CD4-positive, alpha-beta T cell (primary cell): ENCODE results near the gene PROX2. TPM values are rescaled to one million over a fixed set of nuclear protein-coding genes. Genes with fewer than 3 reads are reported as not detected.

Experiments
- ATAC-seq: fragments of 200-7000 bp; cut with Tn5 transposase; one replicate; pipeline ENCODE4 v1.10.0; 2022; ENCODE audit warnings: mild to moderate bottlenecking; ENCODE audit not compliant: poor library complexity
- CTCF ChIA-PET: fragments of 350-600 bp; sonication (Branson Sonifier 250); formaldehyde crosslinking; loops from one replicate; lab custom pipeline; 2021; ENCODE audit warnings: antibody characterized with exemption, inconsistent platforms; lab: Charles Lee
- POLR2A ChIA-PET: fragments of 350-600 bp; sonication (Branson Sonifier 250); formaldehyde crosslinking; loops from one replicate; lab custom pipeline; 2021; ENCODE audit warnings: antibody characterized with exemption, inconsistent platforms; lab: Charles Lee
- DNase-seq, 14 experiments: peaks; one replicate each; pipeline ENCODE4 v3.0.0-alpha.2; 2013 to 2020; ENCODE audit warnings: mixed read lengths in 2 of 14
- H3K27ac ChIP-seq, 2 donors: one replicate each; pipeline versions ENCODE4 v1.5.1 to v1.7.0; 2013; ENCODE audit warnings: low read length in 2 of 2, low read depth in 1 of 2, mild to moderate bottlenecking in 1 of 2
- H3K27me3 ChIP-seq, 2 experiments: 1 replicate in 1 of 2; 2 replicates in 1 of 2; pipeline versions ENCODE4 v1.6.1 to v1.7.0; 2013; ENCODE audit warnings: low read length in 2 of 2, control low read depth in 1 of 2, mild to moderate bottlenecking in 1 of 2, moderate library complexity in 1 of 2; ENCODE audit not compliant: insufficient read depth in 2 of 2, control insufficient read depth in 1 of 2
- H3K36me3 ChIP-seq: one replicate; pipeline ENCODE4 v1.6.1; 2013; ENCODE audit warnings: low read length, control low read depth; ENCODE audit not compliant: insufficient read depth
- H3K4me1 ChIP-seq: one replicate; pipeline ENCODE4 v1.6.1; 2013; ENCODE audit warnings: low read length, control low read depth; ENCODE audit not compliant: insufficient read depth
- H3K4me3 ChIP-seq: one replicate; pipeline ENCODE4 v1.5.1; 2013; ENCODE audit warnings: mild to moderate bottlenecking, low read length, moderate library complexity
- H3K9me3 ChIP-seq, 2 experiments: 1 replicate in 1 of 2; 2 replicates in 1 of 2; pipeline versions ENCODE4 v1.6.1 to v1.7.0; 2013; ENCODE audit warnings: low read length in 2 of 2, mild to moderate bottlenecking in 2 of 2, control low read depth in 1 of 2, moderate library complexity in 1 of 2; ENCODE audit not compliant: control insufficient read depth in 1 of 2, insufficient read depth in 1 of 2
- H3K27ac Mint-ChIP-seq: one replicate; pipeline ENCODE4 v1.8.0; 2020; ENCODE audit warnings: mixed read lengths
- H3K27me3 Mint-ChIP-seq: one replicate; pipeline ENCODE4 v1.8.0; 2021; ENCODE audit warnings: mixed read lengths
- H3K36me3 Mint-ChIP-seq: one replicate; pipeline ENCODE4 v1.8.0; 2021; ENCODE audit warnings: low read depth, mixed read lengths
- H3K4me1 Mint-ChIP-seq: one replicate; pipeline ENCODE4 v1.8.0; 2021; ENCODE audit warnings: low read depth, mixed read lengths
- H3K4me3 Mint-ChIP-seq: one replicate; pipeline ENCODE4 v1.8.0; 2020; ENCODE audit warnings: mild to moderate bottlenecking, mixed read lengths
- H3K9me3 Mint-ChIP-seq: one replicate; pipeline ENCODE4 v1.8.0; 2020; ENCODE audit warnings: mixed read lengths
- CTCF ChIP-seq: fragments of 200-600 bp; IDR thresholded peaks from one replicate; pipeline ENCODE4 v1.8.0; 2022; ENCODE audit warnings: antibody characterized with exemption, mild to moderate bottlenecking
- intact Hi-C, 2 experiments: fragments of 100-400 bp; cut with DNase I in 1 of 2; cut with micrococcal nuclease in 1 of 2; formaldehyde crosslinking; loops; one replicate each; pipeline versions ENCODE4 v1.15.1 to v1.9.0; 2023 to 2025; cut with DNase I, micrococcal nuclease
- total RNA-seq, 174 experiments: library from RNA in 2 of 174; stranded (reverse) in 2 of 174; gene quantifications; one replicate each; pipeline ENCODE4 v1.2.3 and lab custom pipeline; 2021 to 2026

PROX2 gene
- total RNA-seq, 2 experiments from 2014 or later, result 0.25 TPM; not detected in 1

GRCh38 chr14:74866708-74867389 is 9.1 kb downstream of the PROX2 start:
- peaks cover 25% of the 10 kb centered on the region for H3K4me1 Mint-ChIP-seq
- Histone ChIP-seq H3K27me3 (no peaks in the 10 kb centered on the region), H3K4me3 (no peak overlapping the region), H3K36me3 (no peaks in the 10 kb centered on the region), H3K9me3 (no peaks in the 10 kb centered on the region), H3K27ac (peak overlapping the region in 1 of 2 donors; percentile 9), H3K4me1 (peaks cover 16% of the 10 kb centered on the region)
- H3K36me3 Mint-ChIP-seq, result no peaks in the 10 kb centered on the region
- peak overlapping the region; percentile 28 for H3K27ac Mint-ChIP-seq
- no peak for TF ChIP-seq CTCF
- no peak for ATAC-seq
- no peak overlapping the region for H3K4me3 Mint-ChIP-seq
- ChIA-PET CTCF (interaction anchor here (3.2 kb wide), 1 partner anchor 39 kb away, joined by 16 read pairs; no protein-coding TSS in a partner anchor), POLR2A (interaction anchor here (1.5 to 2.9 kb wide), 4 partner anchors 11 to 38 kb away, joined by 4 to 36 read pairs (median 6); partner anchors contain the start of gene DLST)
- intact Hi-C loops, result loop anchor here in 1 of 2 experiments (2.0 kb wide), 1 partner anchor 16 kb away; no protein-coding TSS in a partner anchor
- no peak for DNase-seq
- H3K9me3 Mint-ChIP-seq, result no peaks in the 10 kb centered on the region
- no peaks in the 10 kb centered on the region for H3K27me3 Mint-ChIP-seq

GRCh38 chr14:74865156-74865555 is 10.8 kb downstream of the PROX2 start:
- ChIA-PET CTCF (no interaction called here), POLR2A (no interaction called here)
- TF ChIP-seq CTCF, result no peak
- Histone ChIP-seq H3K27me3 (no peaks in the 10 kb centered on the region), H3K36me3 (no peaks in the 10 kb centered on the region), H3K4me1 (peaks cover 24% of the 10 kb centered on the region), H3K27ac (no peak overlapping the region), H3K4me3 (no peak overlapping the region), H3K9me3 (no peaks in the 10 kb centered on the region)
- no peak for ATAC-seq
- H3K9me3 Mint-ChIP-seq, result no peaks in the 10 kb centered on the region
- H3K4me3 Mint-ChIP-seq, result no peak overlapping the region
- H3K4me1 Mint-ChIP-seq, result peaks cover 31% of the 10 kb centered on the region
- no peaks in the 10 kb centered on the region for H3K36me3 Mint-ChIP-seq
- H3K27me3 Mint-ChIP-seq, result no peaks in the 10 kb centered on the region
- no peak overlapping the region for H3K27ac Mint-ChIP-seq
- intact Hi-C loops, result no loop called here
- DNase-seq, result no peak

- H3K4me1 Mint-ChIP-seq, result peaks cover 31% of the 10 kb centered on the region
- no peak overlapping the region for H3K27ac Mint-ChIP-seq
Measured at GRCh38 chr14:74864198-74864597, 11.7 kb downstream of the PROX2 start.

More at GRCh38 chr14:74864198-74864597, 11.7 kb downstream of the PROX2 start:
- ATAC-seq, result no peak
- H3K27me3 Mint-ChIP-seq, result no peaks in the 10 kb centered on the region
- Histone ChIP-seq H3K27me3 (no peaks in the 10 kb centered on the region), H3K36me3 (no peaks in the 10 kb centered on the region), H3K4me3 (no peak overlapping the region), H3K9me3 (no peaks in the 10 kb centered on the region), H3K4me1 (peaks cover 24% of the 10 kb centered on the region), H3K27ac (no peak overlapping the region)
- no peak for DNase-seq
- CTCF ChIA-PET, result interaction anchor here (1.2 kb wide), 1 partner anchor 41 kb away, joined by 4 read pairs; no protein-coding TSS in a partner anchor
- POLR2A ChIA-PET, result no interaction called here
- no peak for TF ChIP-seq CTCF
- H3K9me3 Mint-ChIP-seq, result no peaks in the 10 kb centered on the region
- H3K4me3 Mint-ChIP-seq, result no peak overlapping the region
- H3K36me3 Mint-ChIP-seq, result no peaks in the 10 kb centered on the region
- intact Hi-C loops, result loop anchor here (5.0 kb wide), 2 partner anchors 83 to 438 kb away; no protein-coding TSS in a partner anchor
